Activated naive CD8-positive, alpha-beta T cell treated with anti-CD3 and anti-CD28 coated beads, Interleukin-2, amount 50 U/mL, for 16 hours (primary cell): Measurements from ENCODE around the gene TENT5C.

Experiments used
- DNase-seq: peaks from one replicate; pipeline ENCODE4 v3.0.0-alpha.2; 2020; ENCODE audit warnings: low read depth, low spot score

The TENT5C gene

DNA sequence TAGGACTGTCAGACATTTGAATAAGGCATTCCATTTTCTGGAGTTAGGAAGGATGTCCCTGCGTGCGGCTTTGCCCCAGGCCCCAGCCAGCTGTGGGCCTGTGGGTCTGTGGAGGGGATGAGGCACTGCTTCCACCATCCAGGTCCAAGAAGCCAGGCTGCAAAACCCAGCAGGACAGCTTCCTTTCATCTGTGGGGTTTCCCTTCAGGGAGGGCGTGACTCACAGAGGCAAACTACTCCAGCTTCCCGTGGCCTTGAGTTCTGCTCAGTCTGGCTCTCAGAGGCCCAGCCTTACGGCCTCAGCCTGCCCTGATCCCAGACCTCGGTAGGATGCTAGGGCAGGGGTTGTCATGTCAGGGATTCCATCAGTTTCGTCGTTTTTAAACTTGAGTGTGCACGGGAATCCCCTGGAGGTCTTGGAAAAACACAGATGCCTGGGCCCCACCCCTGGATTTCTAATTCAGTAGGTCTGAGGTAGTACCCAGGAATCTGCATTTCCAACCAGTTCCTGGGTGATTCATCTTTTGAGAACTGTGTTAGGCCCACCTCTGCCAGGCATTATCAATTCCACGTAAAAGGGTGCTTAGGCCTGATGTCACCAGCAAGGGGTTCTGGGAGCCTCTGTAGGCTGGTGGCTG, 32.3 kb upstream of the TENT5C start:
- DNase-seq, result no peak

DNA sequence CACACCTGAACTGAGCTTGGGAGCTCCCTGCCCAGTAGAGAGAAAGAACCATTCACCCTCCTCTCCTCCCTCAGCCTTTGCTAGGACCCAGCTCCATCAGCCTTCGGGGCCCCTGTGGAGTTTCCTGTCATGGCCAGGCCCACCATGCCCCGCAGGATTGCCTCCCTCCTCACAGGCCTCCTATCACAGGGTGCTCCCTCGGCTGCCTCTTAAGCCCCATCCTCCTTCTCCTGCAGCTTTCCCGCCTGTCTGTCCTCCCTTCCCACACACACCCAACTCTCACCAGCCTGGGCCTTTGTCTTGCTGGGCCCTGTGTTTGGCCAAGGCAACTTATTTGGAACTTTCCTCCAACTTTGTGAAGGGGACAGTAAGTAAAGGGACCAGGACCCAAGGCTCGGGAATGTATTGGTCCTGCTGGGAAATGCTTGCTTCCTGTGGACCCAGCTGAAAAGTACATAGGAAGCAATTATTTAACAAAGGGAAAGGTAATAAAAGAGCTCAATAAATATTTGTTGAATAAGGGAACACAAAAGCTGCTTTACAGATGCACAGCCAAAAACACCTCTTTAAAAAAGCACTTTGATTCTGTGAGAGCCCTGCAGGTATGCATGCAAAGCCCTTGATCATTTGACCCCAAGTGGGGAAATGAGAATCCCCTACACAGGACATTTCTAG, 31.6 kb upstream of the TENT5C start:
- no peak for DNase-seq

DNA sequence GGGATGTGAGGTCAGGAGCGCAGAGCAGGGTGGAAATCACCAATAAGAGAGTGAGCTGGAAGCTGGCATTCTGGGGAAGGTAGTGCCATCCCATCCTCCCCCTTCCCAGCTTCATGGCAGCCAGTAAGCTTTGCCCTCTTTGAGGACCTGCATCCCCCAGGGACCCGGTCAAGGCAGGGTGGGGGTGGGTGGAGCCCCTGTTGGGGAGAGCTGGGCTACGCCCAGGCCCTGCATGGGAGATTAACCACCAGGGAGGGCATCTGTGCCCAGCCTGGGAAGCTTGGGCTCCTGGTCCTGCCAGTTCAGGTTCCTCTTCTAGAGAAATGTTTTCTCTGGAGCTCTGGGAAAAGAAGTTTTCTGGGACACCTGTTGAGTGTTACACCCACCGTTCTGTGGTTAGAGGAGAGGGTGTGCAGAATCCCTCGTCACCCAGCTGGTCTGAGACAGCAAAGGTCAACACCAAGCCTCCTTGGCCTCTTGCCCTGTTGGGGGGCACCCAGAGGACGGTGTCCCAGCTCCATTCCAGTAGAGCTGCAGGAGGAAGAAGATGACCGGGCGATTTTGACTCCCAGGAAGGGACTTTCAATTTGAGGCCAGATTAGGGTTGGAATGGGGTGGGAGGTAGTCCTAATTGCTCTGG, 30.1 kb upstream of the TENT5C start:
- DNase-seq, result no peak

DNA sequence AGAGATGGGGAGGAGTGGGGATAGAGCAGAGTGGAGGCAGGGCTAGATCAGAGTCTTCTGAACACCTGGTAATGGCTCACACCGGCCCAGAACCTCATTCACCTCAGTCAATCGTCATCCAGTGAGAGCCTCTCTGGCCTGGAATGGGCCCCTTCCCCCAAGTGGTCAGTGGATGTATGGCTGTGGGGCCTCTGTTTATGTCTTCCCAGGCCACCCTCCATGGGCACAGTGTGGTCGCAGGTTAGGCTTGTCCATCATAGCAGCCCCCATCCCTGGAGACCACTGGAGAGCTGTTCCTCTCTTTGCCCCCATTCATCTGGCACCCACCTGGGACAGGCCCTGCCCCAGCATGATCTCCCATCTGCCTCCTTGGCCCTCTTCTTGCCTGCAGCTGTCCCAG, 29.6 kb upstream of the TENT5C start:
- DNase-seq, result no peak

DNA sequence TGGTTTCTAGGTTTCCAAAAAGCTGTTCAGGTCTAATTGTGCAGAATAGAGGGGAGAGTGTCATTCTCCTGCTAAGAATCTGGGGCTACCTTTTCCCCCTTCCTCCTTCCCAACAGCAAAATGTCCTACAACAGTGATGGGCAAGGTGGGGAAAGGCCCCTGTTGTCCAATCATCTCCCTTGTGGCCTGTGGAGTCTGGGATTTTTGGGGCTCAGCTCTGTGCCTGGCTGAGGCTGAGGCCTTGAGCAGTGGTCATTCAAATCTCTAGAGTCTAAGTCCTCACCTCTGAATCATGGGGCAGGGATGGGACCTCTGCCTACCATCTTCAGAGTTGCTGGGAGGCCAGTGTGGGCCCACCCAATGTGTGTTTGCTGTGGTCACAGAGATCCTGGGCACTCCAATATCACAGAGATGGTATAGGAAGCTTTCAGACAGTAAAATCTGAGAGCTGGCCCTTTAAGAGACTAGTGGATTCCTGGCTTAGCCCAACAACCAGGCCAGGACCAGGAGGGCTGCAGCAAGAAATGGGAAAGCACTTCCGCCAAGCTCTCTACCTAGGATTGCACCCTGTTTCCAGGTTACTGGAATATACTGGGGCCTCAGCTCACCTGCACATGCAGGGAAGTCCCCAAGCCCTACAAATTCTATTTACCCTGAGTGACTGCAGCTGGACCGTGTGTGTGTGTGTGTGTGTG, 28.5 kb upstream of the TENT5C start:
- DNase-seq, result no peak

GRCh38 chr1:117578466-117578865, 27.4 kb upstream of the TENT5C start:
- no peak for DNase-seq

DNA sequence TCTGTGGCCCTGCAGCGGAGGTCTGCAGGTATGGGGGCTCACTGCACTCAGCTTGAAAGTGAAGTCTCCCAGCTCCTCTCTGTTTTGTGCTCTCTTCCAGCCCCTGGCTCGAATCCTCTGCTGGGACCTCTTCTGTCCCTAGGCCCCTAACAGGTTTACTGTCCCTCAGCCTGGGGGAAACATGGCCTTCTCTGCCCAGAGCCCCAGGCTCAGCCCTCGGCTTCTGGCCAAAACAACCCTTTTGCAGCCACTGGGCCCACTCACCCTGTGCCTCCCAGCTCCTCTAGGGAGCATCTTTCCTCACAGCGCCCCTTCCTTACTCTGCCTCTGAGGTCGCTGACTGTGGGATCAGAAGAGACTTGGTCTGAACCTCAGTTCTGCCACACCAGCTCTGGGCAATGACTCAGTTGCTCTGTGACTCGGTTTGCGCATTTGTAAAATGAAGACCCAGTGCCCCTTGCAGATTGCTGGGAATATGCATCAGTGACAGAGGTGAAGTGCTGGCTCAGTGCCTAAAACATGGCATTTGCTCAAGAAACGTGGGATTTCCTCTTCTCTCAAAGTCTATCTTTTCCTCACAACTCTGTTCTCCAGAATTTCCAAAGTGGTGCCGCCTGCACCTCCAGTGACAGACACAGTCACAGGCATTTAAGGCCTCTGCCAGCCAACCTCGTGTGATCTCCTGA, 26.5 kb upstream of the TENT5C start:
- DNase-seq, result no peak

DNA sequence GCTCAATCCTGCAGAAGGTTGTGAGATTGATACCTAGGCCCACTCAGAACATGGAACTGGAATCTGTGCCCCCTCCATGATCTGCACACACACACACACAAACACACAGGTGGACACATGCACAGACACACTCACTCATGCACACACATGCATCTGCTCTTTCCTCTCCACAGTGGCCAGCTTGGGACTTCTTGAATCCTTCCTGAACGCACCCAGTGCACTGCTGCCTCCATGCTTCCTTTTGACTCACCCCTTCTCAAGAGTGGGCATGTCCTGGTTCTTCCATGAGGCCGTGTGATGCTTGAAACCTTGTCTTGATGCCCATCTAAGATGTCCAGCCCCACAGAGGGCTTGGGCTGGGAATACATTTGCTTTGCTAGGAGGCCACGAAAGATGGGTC, 25.4 kb upstream of the TENT5C start:
- DNase-seq, result no peak

DNA sequence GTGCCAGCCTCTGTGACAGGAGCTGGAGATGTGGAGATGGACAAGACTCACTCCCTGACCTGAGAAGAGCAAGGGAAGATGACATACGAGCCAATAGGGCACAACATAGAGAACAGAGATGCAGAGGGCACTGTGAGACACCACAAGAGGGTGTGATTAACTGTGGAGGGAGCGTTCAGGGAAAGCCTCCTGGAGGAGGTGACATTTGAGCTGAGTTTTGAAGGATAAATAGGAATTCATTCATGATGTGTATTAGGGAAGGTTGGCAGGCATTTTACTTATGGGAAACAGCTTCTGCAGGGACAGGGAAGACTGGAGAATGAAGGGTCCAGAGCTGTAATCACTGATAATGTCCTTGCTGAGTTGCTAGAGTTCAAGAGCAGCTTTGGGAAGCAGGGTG, 25.0 kb upstream of the TENT5C start:
- no peak for DNase-seq

- no peak for DNase-seq
These were observed 24.4 kb upstream of the TENT5C start for GRCh38 chr1:117581391-117581943.

- no peak for DNase-seq
These were observed 23.4 kb upstream of the TENT5C start for GRCh38 chr1:117582451-117582850.

GRCh38 chr1:117583247-117583646, 22.6 kb upstream of the TENT5C start:
- DNase-seq, result no peak

DNA sequence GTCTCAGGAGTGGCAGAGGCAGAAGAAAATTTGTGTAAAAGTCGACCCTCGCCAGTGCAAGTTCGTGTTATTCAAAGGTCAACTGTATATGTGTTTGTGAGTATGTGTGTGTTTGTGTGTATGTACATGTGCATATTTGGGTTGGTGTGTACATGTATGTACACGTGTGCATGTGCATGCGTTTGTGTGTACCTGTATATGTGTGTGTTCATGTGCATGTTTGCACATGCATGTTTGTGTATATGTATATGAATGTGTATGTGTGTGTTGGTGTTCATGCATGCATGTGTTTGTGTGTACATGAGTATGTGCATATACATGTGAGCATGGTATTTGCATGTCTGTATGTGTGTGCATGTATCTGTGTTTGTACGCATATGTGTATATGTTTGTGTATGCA, 21.7 kb upstream of the TENT5C start:
- no peak for DNase-seq

DNA sequence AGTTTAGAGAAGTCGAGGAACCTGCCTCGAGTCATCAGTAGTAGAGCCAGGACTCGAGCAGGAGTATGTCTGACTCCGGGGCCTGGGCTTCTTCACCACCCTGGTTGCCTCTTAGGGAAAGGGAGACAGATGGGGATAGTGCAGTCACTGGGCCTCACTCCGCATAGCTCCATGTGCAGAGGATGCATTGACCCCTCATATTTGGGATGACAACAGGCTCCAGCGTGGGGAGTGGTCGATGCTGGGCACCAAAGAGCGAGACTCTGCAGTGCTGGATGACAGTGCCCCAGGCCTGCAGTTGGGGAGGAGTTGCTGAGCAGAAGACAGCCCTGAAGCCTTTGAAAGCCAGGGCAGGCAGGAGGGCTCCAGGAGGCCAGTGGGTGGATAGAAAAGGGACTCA, 20.8 kb upstream of the TENT5C start:
- DNase-seq, result no peak

DNA sequence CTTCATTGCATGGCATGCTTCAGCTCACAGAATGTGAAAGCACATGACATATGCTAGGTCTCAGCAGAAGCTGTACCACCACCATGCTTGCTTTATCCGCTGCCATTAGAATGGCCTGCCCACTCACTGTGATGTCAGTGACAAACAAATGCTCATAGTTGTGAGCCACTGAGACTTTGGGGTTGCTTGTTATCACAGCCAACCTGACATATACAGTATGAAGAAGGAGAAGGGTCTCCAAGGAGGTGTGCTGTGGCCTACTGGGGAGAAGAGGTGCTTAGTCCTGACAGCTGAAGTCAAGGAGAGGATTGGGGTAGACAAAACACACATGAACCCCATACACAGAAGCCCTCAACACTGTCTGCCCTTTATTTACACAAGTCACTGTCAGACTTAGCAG, 19.5 kb upstream of the TENT5C start:
- no peak for DNase-seq

DNA sequence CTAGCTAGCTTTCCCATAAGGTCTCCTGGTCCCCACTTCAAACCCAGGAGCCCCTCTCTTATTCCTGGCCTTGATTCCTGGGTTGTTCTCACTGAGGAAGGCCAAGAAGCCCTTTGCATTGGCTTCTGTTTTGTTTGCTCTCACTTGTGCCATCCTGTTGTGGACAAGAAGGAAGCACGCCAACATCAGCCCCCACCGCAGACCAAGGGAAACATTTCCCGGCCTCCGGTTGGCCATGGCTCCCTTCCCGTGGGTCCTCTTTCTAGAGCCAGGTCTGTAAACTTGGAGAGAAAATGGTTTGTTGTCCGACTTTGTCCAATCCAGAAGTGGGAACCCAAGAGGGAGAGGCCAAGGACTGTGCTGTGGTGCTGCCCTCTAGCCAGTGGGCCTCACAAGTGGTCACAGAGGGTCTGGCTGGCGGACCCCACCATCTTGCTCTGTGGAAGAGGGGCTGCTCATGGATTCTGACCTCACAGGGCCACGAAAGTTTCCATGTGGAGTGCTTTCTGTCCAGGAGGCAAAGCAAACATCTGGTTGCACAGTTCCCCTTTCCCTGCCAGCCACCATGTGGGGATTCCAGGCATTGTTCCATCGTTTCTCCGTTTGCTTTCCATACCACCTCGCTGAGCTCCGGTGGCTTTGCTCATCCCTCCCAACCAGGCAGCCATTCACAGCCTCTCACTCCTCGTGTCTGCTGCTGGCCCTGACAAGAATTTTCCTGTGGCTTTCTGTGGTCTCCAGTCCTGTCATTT, 18.9 kb upstream of the TENT5C start:
- DNase-seq, result no peak

GRCh38 chr1:117587499-117588356, 18.1 kb upstream of the TENT5C start:
- no peak for DNase-seq

GRCh38 chr1:117589544-117589943, 16.3 kb upstream of the TENT5C start:
- no peak for DNase-seq

DNA sequence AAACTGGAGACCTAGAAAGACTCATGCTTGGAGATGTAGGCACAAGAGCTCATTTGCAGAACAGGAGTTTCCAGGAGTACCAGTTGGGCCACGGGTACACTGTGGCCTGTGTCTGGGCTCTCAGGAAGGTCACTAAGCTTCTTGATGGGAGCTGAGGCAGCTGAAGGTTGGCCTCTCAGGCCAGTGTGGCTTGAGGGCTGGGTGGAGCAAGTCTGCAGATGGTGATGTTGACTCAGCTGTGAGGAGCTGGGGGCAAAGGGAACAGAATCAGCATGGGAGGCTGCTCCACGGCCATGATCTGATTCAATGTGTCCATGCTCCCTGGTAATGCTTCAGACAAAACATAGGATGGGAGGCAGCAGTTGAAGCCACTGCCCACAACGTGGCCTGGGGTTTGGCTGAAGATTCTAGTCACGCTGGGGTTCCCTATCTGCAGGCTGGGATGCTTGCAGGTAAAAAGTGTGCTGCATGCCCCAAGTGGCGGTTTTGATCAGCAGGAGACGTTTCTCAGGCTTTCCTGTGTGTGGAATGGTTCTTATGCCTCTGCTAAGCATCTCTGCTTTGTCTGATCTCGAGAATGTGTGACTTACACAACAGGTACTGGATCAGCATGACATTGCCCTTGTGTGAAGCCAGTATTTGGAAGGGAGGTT, 15.4 kb upstream of the TENT5C start:
- no peak for DNase-seq

GRCh38 chr1:117591252-117591651, 14.6 kb upstream of the TENT5C start:
- DNase-seq, result no peak
